ENCODE results near the gene AKR1C8.
"Not testable (repeated sequence)": the region's sequence is repeated elsewhere in the genome, so short reads cannot be mapped to it uniquely, and the experiment has no call there.

The AKR1C8 gene

GRCh38 chr10:5184987-5185775 lies at the start of gene AKR1C8:
Gene AKR1C8, minus strand, starts transcription at chr10:5185150. Its CDS starts 46 bp downstream, at chr10:5185104.
- DNase-seq (ENCODE audit: low read depth, low spot score): no peak

- DNase-seq (ENCODE audit: low read depth, low spot score): no peak
These were observed 49.3 kb upstream of the AKR1C8 start for GRCh38 chr10:5234106-5234860.

GRCh38 chr10:5233324-5233723 lies 48.4 kb upstream of the AKR1C8 start:
- no peak for DNase-seq (ENCODE audit: low read depth, low spot score)

GRCh38 chr10:5229019-5229418 lies 44.1 kb upstream of the AKR1C8 start:
- DNase-seq (ENCODE audit: low read depth, low spot score): no peak

- not testable (repeated sequence) for DNase-seq (ENCODE audit: low read depth, low spot score)
These were observed 38.0 kb upstream of the AKR1C8 start for GRCh38 chr10:5222942-5223341.

- DNase-seq (ENCODE audit: low read depth, low spot score): no peak
These were observed 34.3 kb upstream of the AKR1C8 start for GRCh38 chr10:5219262-5219661.

GRCh38 chr10:5216801-5217200 lies 31.9 kb upstream of the AKR1C8 start:
- no peak for DNase-seq (ENCODE audit: low read depth, low spot score)

- no peak for DNase-seq (ENCODE audit: low read depth, low spot score)
These were observed 27.0 kb upstream of the AKR1C8 start for GRCh38 chr10:5211696-5212536.

GRCh38 chr10:5210261-5210660 lies 25.3 kb upstream of the AKR1C8 start:
- not testable (repeated sequence) for DNase-seq (ENCODE audit: low read depth, low spot score)

GRCh38 chr10:5209776-5210175 lies 24.8 kb upstream of the AKR1C8 start:
- DNase-seq (ENCODE audit: low read depth, low spot score): not testable (repeated sequence)

- DNase-seq (ENCODE audit: low read depth, low spot score): no peak
These were observed 21.8 kb upstream of the AKR1C8 start for GRCh38 chr10:5206799-5207198.

GRCh38 chr10:5199398-5199797 lies 14.4 kb upstream of the AKR1C8 start:
- no peak for DNase-seq (ENCODE audit: low read depth, low spot score)

- no peak for DNase-seq (ENCODE audit: low read depth, low spot score)
These were observed 13.4 kb upstream of the AKR1C8 start for GRCh38 chr10:5198386-5198785.

GRCh38 chr10:5196702-5197113 lies 11.8 kb upstream of the AKR1C8 start, which contains the start of gene AKR1C4:
Gene AKR1C4, plus strand, starts transcription at chr10:5196837. Its CDS starts 31 bp downstream, at chr10:5196868.
- no peak for DNase-seq (ENCODE audit: low read depth, low spot score)

GRCh38 chr10:5195727-5196374 lies 10.9 kb upstream of the AKR1C8 start:
- no peak for DNase-seq (ENCODE audit: low read depth, low spot score)

GRCh38 chr10:5194431-5194830 lies 9.5 kb upstream of the AKR1C8 start:
- DNase-seq (ENCODE audit: low read depth, low spot score): no peak

GRCh38 chr10:5188358-5188757 lies 3.4 kb upstream of the AKR1C8 start:
- no peak for DNase-seq (ENCODE audit: low read depth, low spot score)

GRCh38 chr10:5187867-5188266 lies 2.9 kb upstream of the AKR1C8 start:
- DNase-seq (ENCODE audit: low read depth, low spot score): no peak

GRCh38 chr10:5183923-5184322 lies 1.0 kb downstream of the AKR1C8 start:
- DNase-seq (ENCODE audit: low read depth, low spot score): no peak

GRCh38 chr10:5180503-5180902 lies 4.4 kb downstream of the AKR1C8 start:
- DNase-seq (ENCODE audit: low read depth, low spot score): not testable (repeated sequence)

GRCh38 chr10:5175581-5175980 lies 9.4 kb downstream of the AKR1C8 start:
- DNase-seq (ENCODE audit: low read depth, low spot score): not testable (repeated sequence)

Measured in activated naive CD8-positive, alpha-beta T cell treated with anti-CD3 and anti-CD28 coated beads, Interleukin-2, amount 50 U/mL, for 16 hours (primary cell).